GM21717 (cell line): ENCODE data around the gene PLXND1.

Experiments
- ATAC-seq: cut with Tn5 transposase; IDR thresholded peaks from one replicate; pipeline ENCODE4 v1.9.1; 2021; ENCODE audit warnings: mild to moderate bottlenecking, moderate library complexity; ENCODE audit not compliant: unreplicated experiment

The PLXND1 gene

GRCh38 chr3:129629011-129629410, 22.5 kb upstream of the PLXND1 start:
- ATAC-seq = no peak

GRCh38 chr3:129628169-129628522, 21.7 kb upstream of the PLXND1 start:
- no peak for ATAC-seq

- ATAC-seq = peak; percentile 21
Observed at GRCh38 chr3:129627350-129628168, 21.1 kb upstream of the PLXND1 start.

- peak; percentile 93 for ATAC-seq
Observed at GRCh38 chr3:129626744-129627349, 20.4 kb upstream of the PLXND1 start.

GRCh38 chr3:129625072-129625874, 18.8 kb upstream of the PLXND1 start:
- no peak for ATAC-seq

- ATAC-seq = no peak
Observed at GRCh38 chr3:129624347-129625071, 18.0 kb upstream of the PLXND1 start.

- ATAC-seq = no peak
Observed at GRCh38 chr3:129623447-129624118, 17.1 kb upstream of the PLXND1 start.

- ATAC-seq = no peak
Observed at GRCh38 chr3:129622933-129623332, 16.5 kb upstream of the PLXND1 start.

- ATAC-seq = no peak
Observed at GRCh38 chr3:129622226-129622874, 15.9 kb upstream of the PLXND1 start.

- no peak for ATAC-seq
Observed at GRCh38 chr3:129621626-129622225, 15.2 kb upstream of the PLXND1 start.

- no peak for ATAC-seq
Observed at GRCh38 chr3:129620828-129621559, 14.5 kb upstream of the PLXND1 start.

- no peak for ATAC-seq
Observed at GRCh38 chr3:129619726-129620162, 13.3 kb upstream of the PLXND1 start.

- no peak for ATAC-seq
Observed at GRCh38 chr3:129618901-129619671, 12.6 kb upstream of the PLXND1 start.

GRCh38 chr3:129618186-129618820, 11.8 kb upstream of the PLXND1 start:
- no peak for ATAC-seq

GRCh38 chr3:129617381-129618185, 11.1 kb upstream of the PLXND1 start:
- ATAC-seq = no peak

- no peak for ATAC-seq
Observed at GRCh38 chr3:129616713-129617112, 10.2 kb upstream of the PLXND1 start.

- ATAC-seq = no peak
Observed at GRCh38 chr3:129616291-129616690, 9.8 kb upstream of the PLXND1 start.
